ENCODE measurements around the gene USP51.

DNA sequence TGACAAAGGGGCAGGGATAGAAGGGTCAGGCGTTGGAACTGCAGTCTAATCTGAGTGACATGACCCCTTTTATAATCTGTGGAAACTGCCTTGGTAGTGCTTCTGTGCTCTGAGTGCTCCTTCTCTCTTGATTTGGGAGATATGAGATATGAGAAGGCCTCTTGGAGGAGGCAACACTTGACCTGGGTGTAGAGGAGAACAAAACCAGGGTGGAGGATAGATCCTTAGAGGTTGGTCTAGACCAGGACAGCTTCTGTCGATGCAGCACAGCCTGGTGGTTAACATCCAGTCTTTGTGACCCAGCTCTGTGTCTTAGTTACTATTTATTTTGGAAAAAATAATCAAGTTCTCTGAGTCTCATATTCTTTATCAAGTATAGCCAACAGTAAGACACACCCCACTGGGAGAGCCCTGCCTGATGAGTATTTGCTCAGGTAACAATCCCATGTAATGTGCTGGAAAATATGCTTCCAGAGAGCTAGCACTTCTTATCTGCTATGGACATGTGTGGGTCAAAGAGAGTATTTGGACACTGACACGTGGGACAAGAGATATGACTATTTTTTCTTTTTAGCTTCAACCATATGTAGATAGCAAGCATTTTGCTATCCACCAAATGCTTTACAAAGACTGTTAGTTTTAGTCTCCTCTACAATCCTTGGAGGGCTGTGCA lies 9.1 kb downstream of the USP51 start:
- TF ChIP-seq, protein P1, sequence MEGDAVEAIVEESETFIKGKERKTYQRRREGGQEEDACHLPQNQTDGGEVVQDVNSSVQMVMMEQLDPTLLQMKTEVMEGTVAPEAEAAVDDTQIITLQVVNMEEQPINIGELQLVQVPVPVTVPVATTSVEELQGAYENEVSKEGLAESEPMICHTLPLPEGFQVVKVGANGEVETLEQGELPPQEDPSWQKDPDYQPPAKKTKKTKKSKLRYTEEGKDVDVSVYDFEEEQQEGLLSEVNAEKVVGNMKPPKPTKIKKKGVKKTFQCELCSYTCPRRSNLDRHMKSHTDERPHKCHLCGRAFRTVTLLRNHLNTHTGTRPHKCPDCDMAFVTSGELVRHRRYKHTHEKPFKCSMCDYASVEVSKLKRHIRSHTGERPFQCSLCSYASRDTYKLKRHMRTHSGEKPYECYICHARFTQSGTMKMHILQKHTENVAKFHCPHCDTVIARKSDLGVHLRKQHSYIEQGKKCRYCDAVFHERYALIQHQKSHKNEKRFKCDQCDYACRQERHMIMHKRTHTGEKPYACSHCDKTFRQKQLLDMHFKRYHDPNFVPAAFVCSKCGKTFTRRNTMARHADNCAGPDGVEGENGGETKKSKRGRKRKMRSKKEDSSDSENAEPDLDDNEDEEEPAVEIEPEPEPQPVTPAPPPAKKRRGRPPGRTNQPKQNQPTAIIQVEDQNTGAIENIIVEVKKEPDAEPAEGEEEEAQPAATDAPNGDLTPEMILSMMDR (optimal IDR thresholded peaks at IDR 0.05 in 1 of 3, IDR thresholded peaks at IDR 0.05 in 1 of 3, conservative IDR thresholded peaks at IDR 0.05 in 1 of 3; ENCODE audit: extremely low read depth in 1 of 3, insufficient read depth in 2 of 3, low read length in 3 of 3) = no peak
- no peak for TF ChIP-seq EZH2 (IDR thresholded peaks at IDR 0.05; ENCODE audit: low read length)

All from keratinocyte (primary cell).